Activated CD8-positive, alpha-beta memory T cell treated with anti-CD3 and anti-CD28 coated beads, Interleukin-2, amount 50 U/mL, for 1 hour (primary cell): ENCODE results near the gene TBCK.
"Not testable (repeated sequence)": the region's sequence is repeated elsewhere in the genome, so short reads cannot be mapped to it uniquely, and the experiment has no call there.

Experiments used
- DNase-seq: peaks from one replicate; pipeline ENCODE4 v3.0.0-alpha.2; 2020; ENCODE audit errors: extremely low read depth

The TBCK gene

GRCh38 chr4:106213291-106213690 is 102.7 kb downstream of the TBCK start:
- DNase-seq = not testable (repeated sequence)

DNA sequence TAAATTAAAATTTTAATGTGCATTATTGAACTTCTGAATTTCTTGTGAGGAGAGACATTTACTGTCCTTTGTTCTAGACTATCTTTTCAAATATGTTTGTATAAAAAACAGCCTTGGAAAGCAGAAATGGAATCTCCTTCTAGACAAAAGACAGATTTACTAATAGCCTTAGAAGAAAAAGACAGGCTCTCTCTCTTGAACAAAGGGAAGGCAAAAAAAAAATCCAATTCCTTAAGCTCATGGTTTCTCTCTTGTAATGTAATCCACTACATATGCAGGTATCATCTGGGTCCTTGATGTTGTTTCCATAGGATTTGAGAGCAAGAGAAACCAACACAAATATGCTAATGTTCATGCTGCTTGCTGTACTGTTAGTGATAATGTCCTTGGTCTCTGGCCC is 106.0 kb downstream of the TBCK start:
- no peak for DNase-seq

GRCh38 chr4:106208481-106209460 is 107.2 kb downstream of the TBCK start:
- DNase-seq = no peak

- no peak for DNase-seq
Observed at GRCh38 chr4:106201373-106201772, 114.6 kb downstream of the TBCK start.

DNA sequence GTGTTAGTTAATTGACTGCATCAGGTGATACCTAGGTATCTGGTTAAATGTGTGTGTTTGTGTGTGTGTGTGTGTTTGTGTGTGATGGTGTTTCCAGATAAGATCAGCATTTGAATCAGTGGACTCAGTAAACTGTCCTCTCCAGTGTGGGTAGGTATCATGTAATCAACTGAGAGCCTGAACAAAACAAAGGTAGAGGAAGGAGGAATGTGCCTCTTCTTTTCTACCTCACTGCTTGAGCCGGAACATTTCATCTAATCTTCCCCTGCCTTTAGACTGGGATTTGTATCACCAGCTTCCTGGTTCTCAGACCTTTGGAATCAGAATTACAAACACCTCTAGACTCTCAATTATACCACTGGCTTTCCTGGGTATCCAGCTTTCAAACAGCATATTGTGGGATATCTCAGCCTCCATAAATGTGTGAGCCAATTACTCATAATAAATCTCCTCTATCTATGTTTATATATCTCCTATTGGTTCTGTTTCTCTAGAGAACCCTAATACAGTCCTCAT is 120.5 kb downstream of the TBCK start:
- no peak for DNase-seq

- DNase-seq = no peak
Observed at GRCh38 chr4:106194801-106195200, 121.2 kb downstream of the TBCK start.

- no peak for DNase-seq
Observed at GRCh38 chr4:106192131-106192530, 123.9 kb downstream of the TBCK start.

- no peak for DNase-seq
Observed at GRCh38 chr4:106186201-106186600, 129.8 kb downstream of the TBCK start.

DNA sequence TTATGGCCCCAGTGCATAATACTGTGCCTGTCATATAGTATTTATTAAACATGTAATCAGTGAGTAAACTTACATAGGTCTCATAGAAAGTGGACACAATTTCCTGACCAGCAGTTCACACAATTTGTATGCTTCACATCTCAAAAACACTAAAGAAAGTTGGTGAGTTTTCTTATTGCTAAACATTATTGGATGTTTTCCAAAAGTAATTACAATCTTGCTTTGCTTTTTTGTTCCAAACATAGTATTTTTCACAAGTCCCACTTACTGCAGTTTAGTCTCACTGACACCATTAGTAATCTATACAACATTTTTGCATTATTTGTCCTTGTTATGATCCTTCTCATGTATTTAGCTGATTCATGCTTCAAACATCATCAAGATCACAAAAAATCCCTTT is 132.5 kb downstream of the TBCK start:
- no peak for DNase-seq

DNA sequence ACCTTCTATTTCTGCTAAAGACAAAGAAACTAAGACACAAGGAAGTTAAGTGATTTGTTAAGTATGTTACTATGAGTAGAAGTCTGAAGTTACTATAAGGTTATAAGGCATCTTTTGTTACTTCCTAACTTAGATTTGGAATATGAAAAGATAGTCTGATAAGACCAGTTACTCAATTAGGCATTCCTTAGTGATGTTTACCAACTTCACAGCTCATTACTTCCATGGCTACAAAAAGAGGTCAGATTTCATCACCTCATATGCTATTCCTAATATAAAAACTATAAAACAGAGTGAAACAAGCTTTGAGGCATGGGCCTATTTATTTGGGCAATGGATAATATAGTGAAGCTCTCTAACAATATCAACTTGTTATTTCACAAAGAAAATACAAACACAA is 143.1 kb downstream of the TBCK start:
- DNase-seq = no peak

DNA sequence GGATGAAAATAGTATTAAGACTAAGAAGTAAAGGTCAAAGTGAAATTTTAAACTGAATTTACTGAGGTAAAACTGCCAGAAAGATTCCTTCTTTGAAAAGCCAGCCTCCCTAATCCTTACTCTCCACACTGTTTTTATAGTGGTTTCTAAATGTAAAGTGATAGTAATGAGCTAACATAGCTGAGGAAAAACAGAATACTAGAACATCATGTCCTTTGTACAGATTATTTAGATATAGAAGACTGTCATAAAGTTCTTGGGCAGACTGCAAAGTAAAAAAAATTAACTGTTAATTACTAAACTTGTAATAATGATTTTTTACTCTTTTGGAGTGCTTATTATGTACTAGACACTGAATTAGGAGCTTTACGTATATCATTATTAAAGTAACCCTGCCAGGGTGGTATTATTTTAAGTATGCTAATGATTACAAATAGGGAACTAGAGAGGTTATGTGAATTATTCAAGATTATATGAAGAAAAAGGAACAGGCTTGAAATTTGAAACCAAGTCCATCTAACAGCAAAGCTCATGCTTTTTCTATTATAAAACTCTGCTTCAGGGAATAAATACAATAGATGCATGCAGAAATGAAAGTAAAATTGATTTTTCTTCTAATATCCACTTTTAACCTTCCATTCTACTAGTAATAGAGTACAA is 150.5 kb downstream of the TBCK start:
- DNase-seq = no peak

- no peak for DNase-seq
Observed at GRCh38 chr4:106162278-106162677, 153.7 kb downstream of the TBCK start.

- no peak for DNase-seq
Observed at GRCh38 chr4:106160560-106160959, 155.4 kb downstream of the TBCK start.

DNA sequence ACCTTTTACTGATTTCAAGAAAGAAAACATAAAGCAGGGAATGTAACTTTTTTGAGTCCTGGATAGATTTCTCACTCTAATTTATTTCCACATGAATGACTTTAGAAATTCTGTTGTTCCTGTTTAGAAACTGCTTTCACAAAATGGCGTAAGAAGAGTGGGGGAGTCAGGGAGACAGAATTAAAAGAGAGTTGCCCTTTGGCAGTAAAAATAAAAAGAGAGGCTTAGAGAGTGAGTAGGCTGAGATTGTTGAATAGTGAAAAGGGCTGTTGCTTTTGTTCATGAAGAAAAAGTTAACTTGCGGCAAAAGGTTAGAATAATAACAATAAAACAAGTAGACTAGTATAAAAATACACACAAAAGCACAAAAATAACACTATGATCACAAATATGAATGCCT is 166.1 kb downstream of the TBCK start:
- no peak for DNase-seq

GRCh38 chr4:106149026-106149425 is 167.0 kb downstream of the TBCK start:
- no peak for DNase-seq

- DNase-seq = no peak
Observed at GRCh38 chr4:106142616-106143127, 173.3 kb downstream of the TBCK start.

- no peak for DNase-seq
Observed at GRCh38 chr4:106140601-106141000, 175.4 kb downstream of the TBCK start.

GRCh38 chr4:106136777-106137331 is 179.2 kb downstream of the TBCK start:
- no peak for DNase-seq

DNA sequence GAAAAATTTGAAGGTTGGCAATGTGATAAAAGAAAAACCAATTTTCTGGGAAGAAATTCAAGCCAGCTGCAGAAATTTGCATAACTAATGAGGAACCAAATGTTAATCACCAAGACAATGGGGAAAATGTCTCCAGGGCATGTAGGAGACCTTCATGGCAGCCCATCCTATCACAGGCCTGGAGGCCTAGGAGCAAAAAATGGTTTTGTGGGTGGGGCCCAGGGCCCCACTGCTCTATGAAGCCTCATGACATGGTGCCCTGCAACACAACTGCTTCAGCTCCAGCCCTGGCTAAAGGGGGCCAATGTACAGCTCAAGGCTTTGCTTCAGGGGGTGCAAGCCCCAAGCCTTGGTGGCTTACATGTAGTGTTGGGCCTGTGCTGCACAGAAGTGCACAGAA is 184.0 kb downstream of the TBCK start:
- DNase-seq = no peak

GRCh38 chr4:106126062-106126461 is 189.9 kb downstream of the TBCK start:
- no peak for DNase-seq

DNA sequence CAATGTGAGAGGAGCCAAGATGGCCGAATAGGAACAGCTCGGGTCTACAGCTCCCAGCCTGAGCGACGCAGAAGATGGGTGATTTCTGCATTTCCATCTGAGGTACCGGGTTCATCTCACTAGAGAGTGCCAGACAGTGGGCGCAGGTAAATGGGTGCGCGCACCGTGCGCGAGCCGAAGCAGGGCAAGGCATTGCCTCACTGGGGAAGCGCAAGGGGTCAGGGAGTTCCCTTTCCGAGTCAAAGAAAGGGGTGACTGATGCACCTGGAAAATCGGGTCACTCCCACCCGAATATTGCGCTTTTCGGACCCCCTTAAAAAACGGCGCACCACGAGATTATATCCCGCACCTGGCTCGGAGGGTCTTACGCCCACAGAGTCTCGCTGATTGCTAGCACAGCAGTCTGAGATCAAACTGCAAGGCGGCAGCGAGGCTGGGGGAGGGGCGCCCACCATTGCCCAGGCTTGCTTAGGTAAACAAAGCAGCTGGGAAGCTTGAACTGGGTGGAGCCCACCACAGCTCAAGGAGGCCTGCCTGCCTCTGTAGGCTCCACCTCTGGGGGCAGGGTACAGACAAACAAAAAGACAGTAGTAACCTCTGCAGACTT is 196.0 kb downstream of the TBCK start:
- DNase-seq = not testable (repeated sequence)

GRCh38 chr4:106116025-106116424 is 200.0 kb downstream of the TBCK start:
- no peak for DNase-seq
